SK-N-SH (cell line): ENCODE data around the gene USP36. TPM values are rescaled to one million over a fixed set of nuclear protein-coding genes. Genes with fewer than 3 reads are reported as not detected.
"Not testable (repeated sequence)": the region's sequence is repeated elsewhere in the genome, so short reads cannot be mapped to it uniquely, and the experiment has no call there.

Source experiments
- CTCF ChIA-PET: fragments of 300-600, 350-600 bp; formaldehyde crosslinking; extraction: SDS; loops from one replicate; lab custom pipeline; 2021; lab: Yijun Ruan, JAX
- POLR2A ChIA-PET: fragments of 350-600 bp; sonication (Branson Sonifier 250); formaldehyde crosslinking; extraction: SDS; loops from one replicate; lab custom pipeline; 2020; ENCODE audit warnings: antibody characterized with exemption, inconsistent platforms; lab: Yijun Ruan, JAX
- DNase-seq: peaks from one replicate; pipeline ENCODE4 v3.0.0; 2012
- H2AFZ ChIP-seq: fragments of 200-600 bp; sonication (generic); 2 replicates; pipeline ENCODE4 v1.8.1; 2016; ENCODE audit warnings: antibody characterized with exemption, mild to moderate bottlenecking, low read depth
- H3F3A ChIP-seq: fragments of 200-600 bp; sonication (generic); replicated peaks from 2 replicates; pipeline ENCODE3; 2016; ENCODE audit warnings: antibody characterized with exemption, mild to moderate bottlenecking; ENCODE audit not compliant: insufficient read depth
- H3K27ac ChIP-seq, 2 experiments: fragments of 200-500 bp in 1 of 2; fragments of 200-600 bp in 1 of 2; sonication (Bioruptor generic) in 1 of 2; sonication (generic), shearing (Covaris generic) in 1 of 2; 2 replicates each; pipeline versions ENCODE4 v1.5.1 to v1.6.1; 2014 to 2016; ENCODE audit warnings: low read depth in 2 of 2, inconsistent platforms in 1 of 2, low read length in 1 of 2, mild to moderate bottlenecking in 1 of 2, mixed read lengths in 1 of 2
- H3K27me3 ChIP-seq: fragments of 200-600 bp; sonication (generic), shearing (Covaris generic); 2 replicates; pipeline ENCODE4 v1.6.1; 2016; ENCODE audit warnings: mixed run types; ENCODE audit not compliant: insufficient read depth
- H3K36me3 ChIP-seq, 2 experiments: fragments of 200-500 bp in 1 of 2; fragments of 200-600 bp in 1 of 2; sonication (Bioruptor generic) in 1 of 2; sonication (generic) in 1 of 2; replicated peaks in 1 of 2; 2 replicates each; pipeline versions ENCODE3 to v1.5.1; 2014 to 2016; ENCODE audit warnings: low read length in 1 of 2, mild to moderate bottlenecking in 1 of 2; ENCODE audit not compliant: insufficient read depth in 2 of 2, control insufficient read depth in 1 of 2
- H3K4me1 ChIP-seq, 2 experiments: fragments of 200-500 bp in 1 of 2; fragments of 200-600 bp in 1 of 2; sonication (Bioruptor generic) in 1 of 2; sonication (generic), shearing (Covaris generic) in 1 of 2; 2 replicates each; pipeline versions ENCODE4 v1.5.1 to v1.6.1; 2014 to 2016; ENCODE audit warnings: low read depth in 1 of 2, low read length in 1 of 2, mixed run types in 1 of 2; ENCODE audit not compliant: insufficient read depth in 2 of 2, control insufficient read depth in 1 of 2
- H3K4me2 ChIP-seq: fragments of 200-600 bp; sonication (generic), shearing (Covaris generic); 2 replicates; pipeline ENCODE4 v1.6.1; 2017; ENCODE audit warnings: mixed run types
- H3K4me3 ChIP-seq, 2 experiments: fragments of 200-500 bp in 1 of 2; fragments of 200-600 bp in 1 of 2; sonication (Bioruptor generic) in 1 of 2; sonication (generic), shearing (Covaris generic) in 1 of 2; 2 replicates each; pipeline versions ENCODE4 v1.5.1 to v1.8.1; 2014 to 2016; ENCODE audit warnings: low read depth in 2 of 2, inconsistent platforms in 1 of 2, low read length in 1 of 2, mild to moderate bottlenecking in 1 of 2, mixed read lengths in 1 of 2, moderate library complexity in 1 of 2
- H3K79me2 ChIP-seq: fragments of 200-600 bp; sonication (generic); 2 replicates; pipeline ENCODE4 v1.8.1; 2017; ENCODE audit warnings: mild to moderate bottlenecking; ENCODE audit not compliant: insufficient read depth
- H3K9ac ChIP-seq: fragments of 200-600 bp; sonication (generic); 2 replicates; pipeline ENCODE4 v1.6.1; 2017; ENCODE audit warnings: mixed run types
- H3K9me2 ChIP-seq: fragments of 200-600 bp; sonication (generic); 2 replicates; pipeline ENCODE4 v1.6.1; 2017; ENCODE audit warnings: mixed run types
- H3K9me3 ChIP-seq: fragments of 200-600 bp; sonication (generic); 2 replicates; pipeline ENCODE4 v1.6.1; 2017; ENCODE audit warnings: mixed run types, mild to moderate bottlenecking, moderate library complexity
- H4K20me1 ChIP-seq: fragments of 200-600 bp; sonication (generic); 2 replicates; pipeline ENCODE4 v1.6.1; 2017; ENCODE audit warnings: mild to moderate bottlenecking, mixed run types; ENCODE audit not compliant: insufficient read depth
- ELF1 ChIP-seq: IDR thresholded peaks from 2 replicates; pipeline ENCODE4 v1.4.0; 2012
- FOSL2 ChIP-seq: IDR thresholded peaks from 2 replicates; pipeline ENCODE4 v1.4.0; 2012; ENCODE audit warnings: low read depth, mild to moderate bottlenecking, moderate library complexity, borderline replicate concordance
- FOXM1 ChIP-seq: IDR thresholded peaks from 2 replicates; pipeline ENCODE4 v1.4.0; 2012; ENCODE audit warnings: low read depth, mild to moderate bottlenecking
- GABPA ChIP-seq: IDR thresholded peaks from 2 replicates; pipeline ENCODE4 v1.4.0; 2012; ENCODE audit warnings: low read depth, mild to moderate bottlenecking
- GATA2 ChIP-seq: sonication (generic); formaldehyde crosslinking; IDR thresholded peaks from 2 replicates; pipeline ENCODE4 v1.5.0; 2020; ENCODE audit warnings: mild to moderate bottlenecking, missing genetic modification reagents
- MXI1 ChIP-seq: IDR thresholded peaks from 2 replicates; pipeline ENCODE4 v1.6.1; 2012; ENCODE audit warnings: mild to moderate bottlenecking, low read depth, low read length, improper control_type of control experiment
- NFIC ChIP-seq: IDR thresholded peaks from 2 replicates; pipeline ENCODE4 v1.4.0; 2012; ENCODE audit warnings: borderline replicate concordance
- RAD21 ChIP-seq: IDR thresholded peaks from 2 replicates; pipeline ENCODE4 v1.6.1; 2012; ENCODE audit warnings: mild to moderate bottlenecking, low read length
- RCOR1 ChIP-seq: fragments of 150-350 bp; IDR thresholded peaks from 2 replicates; pipeline ENCODE4 v1.6.1; 2017; ENCODE audit warnings: antibody characterized with exemption, low read length
- SMC3 ChIP-seq: IDR thresholded peaks from 2 replicates; pipeline ENCODE4 v1.6.1; 2012; ENCODE audit warnings: low read depth, low read length, improper control_type of control experiment
- TAF1 ChIP-seq: IDR thresholded peaks from 2 replicates; pipeline ENCODE4 v1.6.1; 2012; ENCODE audit warnings: low read depth, mild to moderate bottlenecking, low read length, moderate library complexity, borderline replicate concordance
- TEAD4 ChIP-seq: IDR thresholded peaks from 2 replicates; pipeline ENCODE4 v1.4.0; 2012; ENCODE audit warnings: mild to moderate bottlenecking, borderline replicate concordance; ENCODE audit not compliant: insufficient read depth
- WGBS: methylation state at CpG from one replicate; pipeline ENCODE4 v1.1.6; 2017; ENCODE audit warnings: low lambda C conversion rate; 5-methylcytosine and 5-hydroxymethylcytosine counted together
- polyA plus RNA-seq, 3 experiments: library from polyadenylated mRNA; depleted of rRNA; stranded (reverse); fragments of >200 nt; gene quantifications; 2 replicates each; pipeline ENCODE4 v1.2.3, GENCODE V29; 2012
- TF ChIP-seq, protein P1 (sequence below): IDR thresholded peaks from 2 replicates; pipeline ENCODE4; 2012
- TF ChIP-seq, protein P2 (sequence below): fragments of 150-350 bp; IDR thresholded peaks from 2 replicates; pipeline ENCODE4 v1.6.1; 2017; ENCODE audit warnings: antibody characterized with exemption, low read length, low read depth, borderline replicate concordance
- TF ChIP-seq, protein P3 (sequence below): IDR thresholded peaks from 2 replicates; pipeline ENCODE4 v1.4.0; 2012; ENCODE audit warnings: low read depth, borderline replicate concordance
- TF ChIP-seq, protein P4 (sequence below): IDR thresholded peaks from 2 replicates; pipeline ENCODE4 v1.4.0; 2012; ENCODE audit warnings: low read depth

Gene USP36
- polyA plus RNA-seq, 1 of the 3 experiments (the other 2 are of a cell fraction): 34.6 TPM

DNA sequence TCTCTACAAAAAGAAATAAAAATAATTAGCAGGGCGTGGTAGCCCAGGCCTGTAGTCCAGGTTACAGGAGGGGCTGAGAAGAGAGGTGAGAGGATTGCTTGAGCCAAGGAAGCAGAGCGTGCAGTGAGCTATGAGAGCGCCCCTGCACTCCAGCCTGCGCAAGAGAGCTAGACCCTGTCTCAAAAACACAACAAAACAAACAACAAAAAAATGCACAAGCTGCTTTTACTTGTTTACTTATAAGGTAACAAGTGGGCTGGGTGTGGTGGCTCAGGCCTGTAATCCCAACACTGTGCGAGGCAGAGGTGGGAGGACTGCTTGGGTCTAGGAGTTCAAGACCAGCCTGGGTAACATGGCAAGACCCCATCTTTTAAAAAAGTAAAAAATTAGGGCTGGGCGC, 60.3 kb downstream of the USP36 start:
- 99% methylated on average over 6 of the region's 6 CpGs for WGBS
- Histone ChIP-seq H3K4me2 (peak overlapping the region; percentile 84; the same call in 1 of the 2 replicates), H3K9ac (no peak overlapping the region), H3K27me3 (no peaks in the 10 kb centered on the region), H2AFZ (peak overlapping the region; percentile 58; the same call in 1 of the 2 replicates), H3K9me3 (no peaks in the 10 kb centered on the region), H4K20me1 (peaks cover 10% of the 10 kb centered on the region), H3K36me3 (no peaks in the 10 kb centered on the region), H3K27ac (no peak overlapping the region), H3F3A (peaks cover 17% of the 10 kb centered on the region), H3K4me3 (peak overlapping the region in 1 of 2 experiments; percentile 83; a peak in 1 of 4 replicates), H3K9me2 (no peaks in the 10 kb centered on the region), H3K79me2 (peaks cover 65% of the 10 kb centered on the region), H3K4me1 (peaks cover 0 to 3% of the 10 kb centered on the region in 2 experiments; a peak in 1 of 4 replicates)
- TF ChIP-seq MXI1: no peak
- TF ChIP-seq, protein P1, sequence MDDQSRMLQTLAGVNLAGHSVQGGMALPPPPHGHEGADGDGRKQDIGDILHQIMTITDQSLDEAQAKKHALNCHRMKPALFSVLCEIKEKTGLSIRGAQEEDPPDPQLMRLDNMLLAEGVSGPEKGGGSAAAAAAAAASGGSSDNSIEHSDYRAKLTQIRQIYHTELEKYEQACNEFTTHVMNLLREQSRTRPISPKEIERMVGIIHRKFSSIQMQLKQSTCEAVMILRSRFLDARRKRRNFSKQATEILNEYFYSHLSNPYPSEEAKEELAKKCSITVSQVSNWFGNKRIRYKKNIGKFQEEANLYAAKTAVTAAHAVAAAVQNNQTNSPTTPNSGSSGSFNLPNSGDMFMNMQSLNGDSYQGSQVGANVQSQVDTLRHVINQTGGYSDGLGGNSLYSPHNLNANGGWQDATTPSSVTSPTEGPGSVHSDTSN: no peak
- no peak for TF ChIP-seq NFIC
- TF ChIP-seq, protein P2, sequence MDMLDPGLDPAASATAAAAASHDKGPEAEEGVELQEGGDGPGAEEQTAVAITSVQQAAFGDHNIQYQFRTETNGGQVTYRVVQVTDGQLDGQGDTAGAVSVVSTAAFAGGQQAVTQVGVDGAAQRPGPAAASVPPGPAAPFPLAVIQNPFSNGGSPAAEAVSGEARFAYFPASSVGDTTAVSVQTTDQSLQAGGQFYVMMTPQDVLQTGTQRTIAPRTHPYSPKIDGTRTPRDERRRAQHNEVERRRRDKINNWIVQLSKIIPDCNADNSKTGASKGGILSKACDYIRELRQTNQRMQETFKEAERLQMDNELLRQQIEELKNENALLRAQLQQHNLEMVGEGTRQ: no peak
- TF ChIP-seq RCOR1: no peak
- TF ChIP-seq GATA2: no peak
- no peak for TF ChIP-seq SMC3
- TF ChIP-seq FOXM1: no peak
- ChIA-PET POLR2A (interaction anchor here (0.6 to 1.2 kb wide), 2 partner anchors 11 to 64 kb away, joined by 3 read pairs; no protein-coding TSS in a partner anchor), CTCF (interaction anchor here (1.0 to 1.7 kb wide), 5 partner anchors 11 to 283 kb away, joined by 3 to 8 read pairs (median 3); no protein-coding TSS in a partner anchor)
- no peak for DNase-seq

DNA sequence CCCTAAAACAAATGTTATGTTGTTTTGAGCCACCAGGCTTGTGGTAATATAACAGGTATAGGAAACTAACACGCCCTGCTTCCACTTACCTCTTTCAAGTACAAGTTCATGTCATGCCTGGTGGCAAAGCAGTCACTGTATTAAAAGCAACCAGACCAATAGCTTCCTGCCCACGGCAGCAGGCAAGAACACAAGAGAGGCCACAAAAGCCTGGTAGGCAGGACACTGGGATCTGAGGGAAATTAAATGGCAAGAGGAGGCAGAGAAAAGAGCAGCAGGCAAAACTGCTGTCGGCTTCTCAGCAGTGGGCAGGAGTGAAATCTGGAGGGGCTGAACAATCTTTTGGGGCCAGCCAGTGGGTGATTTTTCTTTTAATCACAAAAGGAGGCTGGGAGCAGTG, 60.8 kb downstream of the USP36 start:
- Histone ChIP-seq H3K4me2 (peak overlapping the region; percentile 84; the same call in 1 of the 2 replicates), H3K79me2 (peaks cover 70% of the 10 kb centered on the region), H3K27me3 (no peaks in the 10 kb centered on the region), H3K9me3 (no peaks in the 10 kb centered on the region), H2AFZ (no peak overlapping the region), H3K36me3 (no peaks in the 10 kb centered on the region), H3K9ac (no peak overlapping the region), H4K20me1 (peaks cover 10% of the 10 kb centered on the region), H3K9me2 (no peaks in the 10 kb centered on the region), H3F3A (peaks cover 15% of the 10 kb centered on the region), H3K27ac (no peak overlapping the region), H3K4me3 (no peak overlapping the region), H3K4me1 (peaks cover 0 to 5% of the 10 kb centered on the region in 2 experiments; a peak in 1 of 4 replicates)
- CTCF ChIA-PET: interaction anchor here (1.1 to 1.7 kb wide), 3 partner anchors 19 to 283 kb away, joined by 3 to 8 read pairs (median 4); no protein-coding TSS in a partner anchor
- 86% methylated on average over 3 of the region's 3 CpGs for WGBS
- no peak for TF ChIP-seq MXI1
- TF ChIP-seq GABPA: no peak
- no peak for TF ChIP-seq ELF1
- no peak for TF ChIP-seq RAD21
- no peak for TF ChIP-seq TAF1
- TF ChIP-seq, protein P3, sequence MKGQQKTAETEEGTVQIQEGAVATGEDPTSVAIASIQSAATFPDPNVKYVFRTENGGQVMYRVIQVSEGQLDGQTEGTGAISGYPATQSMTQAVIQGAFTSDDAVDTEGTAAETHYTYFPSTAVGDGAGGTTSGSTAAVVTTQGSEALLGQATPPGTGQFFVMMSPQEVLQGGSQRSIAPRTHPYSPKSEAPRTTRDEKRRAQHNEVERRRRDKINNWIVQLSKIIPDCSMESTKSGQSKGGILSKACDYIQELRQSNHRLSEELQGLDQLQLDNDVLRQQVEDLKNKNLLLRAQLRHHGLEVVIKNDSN: no peak
- TF ChIP-seq FOSL2: no peak
- no peak for TF ChIP-seq TEAD4
- TF ChIP-seq, protein P4, sequence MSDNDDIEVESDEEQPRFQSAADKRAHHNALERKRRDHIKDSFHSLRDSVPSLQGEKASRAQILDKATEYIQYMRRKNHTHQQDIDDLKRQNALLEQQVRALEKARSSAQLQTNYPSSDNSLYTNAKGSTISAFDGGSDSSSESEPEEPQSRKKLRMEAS: no peak
- DNase-seq: no peak
- POLR2A ChIA-PET: no interaction called here

DNA sequence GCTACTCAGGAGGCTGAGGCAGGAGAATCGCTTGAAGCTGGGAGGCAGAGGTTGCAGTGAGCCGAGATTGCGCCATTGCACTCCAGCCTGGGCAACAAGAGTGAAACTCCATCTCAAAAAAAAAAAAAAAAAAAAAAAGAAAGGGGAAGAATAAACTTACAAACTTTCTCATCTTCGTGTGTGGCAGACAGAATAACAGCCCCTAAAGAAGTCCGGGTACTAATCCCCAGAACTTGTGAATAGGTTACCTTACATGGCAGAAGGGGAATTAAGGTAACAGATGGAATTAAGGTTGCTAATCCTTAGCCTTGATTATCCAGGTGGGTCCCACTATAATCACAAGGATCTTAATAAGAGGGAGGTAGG, 61.3 kb downstream of the USP36 start:
- Histone ChIP-seq H3K79me2 (peaks cover 76% of the 10 kb centered on the region), H3F3A (peaks cover 11% of the 10 kb centered on the region)
- not testable (repeated sequence) for DNase-seq, H3K36me3 ChIP-seq, H4K20me1 ChIP-seq, H2AFZ ChIP-seq, H3K4me3 ChIP-seq, H3K9me3 ChIP-seq, H3K9me2 ChIP-seq, H3K4me1 ChIP-seq, H3K4me2 ChIP-seq, H3K9ac ChIP-seq, H3K27ac ChIP-seq, H3K27me3 ChIP-seq
- CTCF ChIA-PET: interaction anchor here (1.5 kb wide), 1 partner anchor 20 kb away, joined by 4 read pairs; no protein-coding TSS in a partner anchor
- WGBS: 91% methylated on average over 5 of the region's 5 CpGs
- POLR2A ChIA-PET: interaction anchor here (0.7 kb wide), 1 partner anchor 30 kb away, joined by 8 read pairs; no protein-coding TSS in a partner anchor
